Fibroblast of lung (primary cell): ENCODE measurements around the gene QPCT. TPM values are rescaled to one million over a fixed set of nuclear protein-coding genes. Genes with fewer than 3 reads are reported as not detected.

Source experiments
- DNase-seq, 2 donors: peaks; one replicate each; pipeline versions ENCODE4 v3.0.0 to v3.0.0-alpha.2; 2010; ENCODE audit warnings: low read depth in 2 of 2
- H2AFZ ChIP-seq: 2 replicates; pipeline ENCODE4 v1.5.1; 2012; ENCODE audit warnings: low read length, control low read depth, inconsistent platforms
- H3K27ac ChIP-seq: 2 replicates; pipeline ENCODE4 v1.5.1; 2011; ENCODE audit warnings: low read length, control low read depth; ENCODE audit not compliant: insufficient read depth
- H3K27me3 ChIP-seq: 2 replicates; pipeline ENCODE4 v1.5.1; 2011; ENCODE audit warnings: mild to moderate bottlenecking, low read length; ENCODE audit not compliant: control insufficient read depth, insufficient read depth
- H3K36me3 ChIP-seq: 2 replicates; pipeline ENCODE4 v1.5.1; 2011; ENCODE audit warnings: low read length; ENCODE audit not compliant: control insufficient read depth, insufficient read depth
- H3K4me1 ChIP-seq: 2 replicates; pipeline ENCODE4 v1.5.1; 2011; ENCODE audit warnings: low read length; ENCODE audit not compliant: control insufficient read depth, insufficient read depth; ENCODE audit errors: extremely low read depth
- H3K4me2 ChIP-seq: 2 replicates; pipeline ENCODE4 v1.5.1; 2011; ENCODE audit warnings: low read length, control low read depth; ENCODE audit not compliant: insufficient read depth; ENCODE audit errors: extremely low read depth
- H3K4me3 ChIP-seq, 4 experiments: fragments of 200-600 bp in 1 of 4; sonication (generic) in 1 of 4; replicated peaks in 1 of 4; 2 replicates each; pipeline ENCODE4 v1.5.1; 2011 to 2016; ENCODE audit warnings: low read length in 4 of 4, low read depth in 3 of 4, mild to moderate bottlenecking in 3 of 4, control low read depth in 2 of 4, inconsistent platforms in 1 of 4, mixed read lengths in 1 of 4; ENCODE audit not compliant: insufficient read depth in 1 of 4; ENCODE audit errors: control extremely low read depth in 1 of 4
- H3K79me2 ChIP-seq: 2 replicates; pipeline ENCODE4 v1.5.1; 2012; ENCODE audit warnings: mild to moderate bottlenecking, low read length, inconsistent platforms; ENCODE audit not compliant: control insufficient read depth, insufficient read depth
- H3K9ac ChIP-seq: 2 replicates; pipeline ENCODE4 v1.5.1; 2011; ENCODE audit warnings: mild to moderate bottlenecking, low read length, control low read depth; ENCODE audit not compliant: insufficient read depth
- H3K9me3 ChIP-seq: 2 replicates; pipeline ENCODE4 v1.5.1; 2012; ENCODE audit warnings: low read depth, low read length; ENCODE audit not compliant: control insufficient read depth, insufficient read depth
- H4K20me1 ChIP-seq: 2 replicates; pipeline ENCODE4 v1.5.1; 2011; ENCODE audit warnings: low read length; ENCODE audit not compliant: control insufficient read depth, insufficient read depth; ENCODE audit errors: extremely low read depth
- CTCF ChIP-seq, 2 donors: IDR thresholded peaks in 1 of 2; conservative IDR thresholded peaks in 1 of 2; 1 replicate in 1 of 2; 2 replicates in 1 of 2; pipeline ENCODE4 v1.5.1; 2011 to 2012; ENCODE audit warnings: low read length in 2 of 2, control low read depth in 1 of 2, inconsistent platforms in 1 of 2, low read depth in 1 of 2, mild to moderate bottlenecking in 1 of 2
- EZH2 ChIP-seq: IDR thresholded peaks from 2 replicates; pipeline ENCODE4 v1.5.1; 2012; ENCODE audit warnings: low read length, control low read depth, mild to moderate bottlenecking; ENCODE audit errors: missing control alignments
- polyA plus RNA-seq, 2 donors: library from polyadenylated mRNA; depleted of rRNA in 1 of 2; stranded (reverse) in 1 of 2; unstranded in 1 of 2; fragments of >200 nt; gene quantifications; 2 replicates each; pipeline ENCODE4 v1.2.1, GENCODE V29; 2011 to 2012; ENCODE audit warnings: missing spikeins in 1 of 2
- total RNA-seq: library from RNA; depleted of rRNA; stranded (reverse); fragments of >200 nt; gene quantifications from 2 replicates; pipeline ENCODE4 v1.2.1, GENCODE V29; 2014

QPCT gene
- total and polyA plus RNA-seq, 2 donors (not counting 1 experiment from before 2014, with no cell fraction given): 6.1 to 8.4 TPM

DNA sequence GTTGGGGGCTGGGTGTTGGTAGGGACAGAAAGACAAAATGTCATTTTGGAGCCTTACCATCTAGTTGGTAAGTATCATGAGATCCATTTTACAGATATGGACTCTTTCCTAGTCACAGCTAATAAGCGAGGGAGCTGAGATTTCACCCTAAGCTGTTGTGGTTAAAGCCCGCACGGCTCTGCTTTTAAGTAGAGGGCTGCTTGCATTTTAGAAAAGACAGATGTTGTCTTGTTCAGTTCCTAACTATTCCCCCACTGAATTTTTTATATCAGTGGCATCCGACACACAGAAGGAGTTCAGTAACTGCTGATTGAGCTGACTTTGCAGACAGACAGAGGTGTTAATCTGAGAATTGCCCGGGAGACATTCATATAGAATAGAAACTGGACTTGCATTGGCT, 3.7 kb downstream of the QPCT start:
- H3K4me2 ChIP-seq: no peak overlapping the region
- no peak overlapping the region for H3K27ac ChIP-seq
- H2AFZ ChIP-seq: no peak overlapping the region
- TF ChIP-seq CTCF (conservative IDR thresholded peaks at IDR 0.05 in 1 of 2, IDR thresholded peaks at IDR 0.05 in 1 of 2; ENCODE audit: low read depth in 1 of 2, low read length in 2 of 2) (no peak), EZH2 (no peak)
- H3K79me2 ChIP-seq: no peaks in the 10 kb centered on the region
- H3K27me3 ChIP-seq: no peaks in the 10 kb centered on the region
- no peak overlapping the region for H3K4me3 ChIP-seq
- H3K9ac ChIP-seq: no peak overlapping the region
- no peaks in the 10 kb centered on the region for H3K9me3 ChIP-seq
- H3K4me1 ChIP-seq: no peaks in the 10 kb centered on the region
- no peaks in the 10 kb centered on the region for H4K20me1 ChIP-seq
- no peaks in the 10 kb centered on the region for H3K36me3 ChIP-seq
- DNase-seq: no peak

- Histone ChIP-seq H3K27me3 (no peaks in the 10 kb centered on the region), H3K9me3 (no peaks in the 10 kb centered on the region), H3K4me1 (no peaks in the 10 kb centered on the region), H4K20me1 (no peaks in the 10 kb centered on the region), H3K4me2 (no peak overlapping the region), H3K9ac (no peak overlapping the region), H2AFZ (no peak overlapping the region), H3K27ac (no peak overlapping the region), H3K36me3 (no peaks in the 10 kb centered on the region), H3K4me3 (no peak overlapping the region), H3K79me2 (no peaks in the 10 kb centered on the region)
- no peak for DNase-seq
- TF ChIP-seq EZH2 (no peak), CTCF (conservative IDR thresholded peaks at IDR 0.05 in 1 of 2, IDR thresholded peaks at IDR 0.05 in 1 of 2; ENCODE audit: low read depth in 1 of 2, low read length in 2 of 2) (no peak)
Measured at GRCh38 chr2:37349231-37349860, 4.9 kb downstream of the QPCT start.

DNA sequence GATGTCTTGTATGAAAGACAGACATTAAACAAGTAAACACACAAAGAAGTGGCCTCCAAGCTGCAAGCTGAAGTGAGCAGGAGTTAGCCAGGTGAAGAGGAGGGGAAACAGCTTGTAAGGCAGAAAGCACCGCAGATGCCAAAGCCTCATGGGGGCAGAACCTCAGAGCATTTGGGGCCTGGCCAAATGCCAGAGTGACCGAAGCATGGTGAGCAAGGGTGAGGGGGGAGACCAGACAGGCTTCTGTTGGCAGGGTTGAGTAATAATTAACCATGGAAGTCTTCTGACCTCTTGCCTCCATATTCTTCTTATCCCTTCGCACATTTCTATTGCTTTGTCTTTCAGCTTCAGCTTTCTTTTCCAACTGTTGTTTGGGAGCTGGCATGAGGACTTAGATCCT, 5.6 kb downstream of the QPCT start:
- no peak for TF ChIP-seq CTCF (conservative IDR thresholded peaks at IDR 0.05 in 1 of 2, IDR thresholded peaks at IDR 0.05 in 1 of 2; ENCODE audit: low read depth in 1 of 2, low read length in 2 of 2)
- no peak for TF ChIP-seq EZH2
- Histone ChIP-seq H3K4me1 (no peaks in the 10 kb centered on the region), H3K9me3 (no peaks in the 10 kb centered on the region), H3K36me3 (no peaks in the 10 kb centered on the region), H4K20me1 (no peaks in the 10 kb centered on the region), H3K27me3 (no peaks in the 10 kb centered on the region), H2AFZ (no peak overlapping the region), H3K4me2 (no peak overlapping the region), H3K79me2 (no peaks in the 10 kb centered on the region), H3K27ac (no peak overlapping the region), H3K9ac (no peak overlapping the region), H3K4me3 (no peak overlapping the region)
- DNase-seq: peak in 1 of 2 donors; percentile 46
